HepG2 (cell line): ENCODE measurements around the gene IFNA17. TPM values are rescaled to one million over a fixed set of nuclear protein-coding genes. Genes with fewer than 3 reads are reported as not detected.
A peak's percentile ranks its signal among the peaks of the same experiment; 100 is the strongest.

Source experiments
- ATAC-seq: fragments of 200-7000 bp; cut with Tn5 transposase; 3 replicates; pipeline ENCODE4 v1.9.1; 2020; ENCODE audit warnings: mild to moderate bottlenecking, moderate library complexity
- BruUV-seq: library from RNA; stranded (reverse); fragments of 400-500 nt; replicated peaks from 2 replicates; lab custom pipeline; 2021; lab: Mats Ljungman, UMichigan
- CTCF ChIA-PET: fragments of 300-600 bp; formaldehyde crosslinking; extraction: SDS; loops from one replicate; lab custom pipeline; 2021; ENCODE audit warnings: low total read pairs, inconsistent platforms, low intra/inter-chr PET ratio; lab: Yijun Ruan, JAX
- POLR2A ChIA-PET: fragments of 350-600 bp; sonication (Branson Sonifier 250); formaldehyde crosslinking; loops from one replicate; lab custom pipeline; 2020; ENCODE audit warnings: antibody characterized with exemption, inconsistent platforms; lab: Yijun Ruan, JAX
- DNase-seq: peaks from one replicate; pipeline ENCODE4 v3.0.0-alpha.2; 2015; ENCODE audit warnings: low spot score
- FAIRE-seq: peaks from 3 replicates; lab custom pipeline; 2011; peaks lifted over from hg19 to GRCh38; lab: Jason Lieb, UNC
- H2AFZ ChIP-seq: one replicate; pipeline ENCODE4 v1.6.1; 2011; ENCODE audit warnings: low read length, inconsistent platforms
- H3K27ac ChIP-seq: fragments of 300-600 bp; 3 replicates; pipeline ENCODE4 v1.8.0; 2011; ENCODE audit warnings: mixed run types, mild to moderate bottlenecking, mixed read lengths, low read length, inconsistent platforms; ENCODE audit not compliant: insufficient read depth; ENCODE audit errors: extremely low read length
- H3K27me3 ChIP-seq, 2 experiments: fragments of 200-600 bp in 1 of 2; 2 replicates in 1 of 2; 3 replicates in 1 of 2; pipeline versions ENCODE4 v1.6.0 to v1.8.0; 2011; ENCODE audit warnings: low read length in 2 of 2, mild to moderate bottlenecking in 2 of 2, moderate library complexity in 2 of 2, inconsistent platforms in 1 of 2; ENCODE audit not compliant: insufficient read depth in 2 of 2, control insufficient read depth in 1 of 2
- H3K36me3 ChIP-seq, 2 experiments: fragments of 200-600 bp in 1 of 2; replicated peaks in 1 of 2; 2 replicates in 1 of 2; 3 replicates in 1 of 2; pipeline versions ENCODE4 v1.5.1 to v1.8.0; 2011; ENCODE audit warnings: low read length in 2 of 2, inconsistent platforms in 1 of 2; ENCODE audit not compliant: insufficient read depth in 2 of 2, control insufficient read depth in 1 of 2
- H3K4me1 ChIP-seq: 2 replicates; pipeline ENCODE4 v1.5.1; 2012; ENCODE audit warnings: low read length, inconsistent platforms; ENCODE audit not compliant: insufficient read depth
- H3K4me2 ChIP-seq: 2 replicates; pipeline ENCODE4 v1.6.0; 2011; ENCODE audit warnings: low read depth, low read length, inconsistent platforms
- H3K4me3 ChIP-seq, 3 experiments: fragments of 200-600 bp in 1 of 3; sonication (generic), shearing (Covaris generic) in 1 of 3; replicated peaks in 1 of 3; 2 replicates each; pipeline ENCODE4 v1.5.1; 2011 to 2016; ENCODE audit warnings: low read length in 3 of 3, inconsistent platforms in 2 of 3, low read depth in 2 of 3, mild to moderate bottlenecking in 2 of 3, control low read depth in 1 of 3, mixed read lengths in 1 of 3; ENCODE audit not compliant: insufficient read depth in 1 of 3
- H3K79me2 ChIP-seq: one replicate; pipeline ENCODE4 v1.6.1; 2011; ENCODE audit warnings: low read length, inconsistent platforms; ENCODE audit not compliant: insufficient read depth
- H3K9ac ChIP-seq: 2 replicates; pipeline ENCODE4 v1.6.0; 2011; ENCODE audit warnings: mild to moderate bottlenecking, low read depth, low read length, inconsistent platforms; ENCODE audit not compliant: insufficient read depth
- H3K9me3 ChIP-seq: 2 replicates; pipeline ENCODE4 v1.5.1; 2012; ENCODE audit warnings: mild to moderate bottlenecking, low read length
- H4K20me1 ChIP-seq: 2 replicates; pipeline ENCODE4 v1.6.0; 2011; ENCODE audit warnings: inconsistent platforms, mild to moderate bottlenecking, low read length, moderate library complexity; ENCODE audit not compliant: insufficient read depth
- FOXM1 ChIP-seq: sonication (generic); formaldehyde crosslinking; IDR thresholded peaks from 2 replicates; pipeline ENCODE4 v1.5.0; 2020; ENCODE audit warnings: missing genetic modification reagents
- STAG1 ChIP-seq: sonication (generic); formaldehyde crosslinking; IDR thresholded peaks from 2 replicates; pipeline ENCODE4 v1.4.0; 2020; ENCODE audit warnings: missing genetic modification reagents
- YY1 ChIP-seq: IDR thresholded peaks from 2 replicates; pipeline ENCODE4 v1.6.1; 2011; ENCODE audit warnings: low read length, low read depth, moderate library complexity, mild to moderate bottlenecking; ENCODE audit not compliant: insufficient read depth, insufficient replicate concordance
- ZNF75D ChIP-seq: sonication (generic); formaldehyde crosslinking; IDR thresholded peaks from 2 replicates; pipeline ENCODE4 v1.8.1; 2023; ENCODE audit warnings: missing genetic modification reagents, mild to moderate bottlenecking, borderline replicate concordance
- WGBS: methylation state at CpG from one replicate; pipeline ENCODE4 v1.1.6; 2017; ENCODE audit warnings: low lambda C conversion rate; 5-methylcytosine and 5-hydroxymethylcytosine counted together
- in situ Hi-C: cut with HindIII; loops from 2 replicates; pipeline ENCODE4 v1.10.0; 2017; ENCODE audit warnings: low pct_unique_long_range_greater_than_20kb; ENCODE audit not compliant: extremely low pct_ligation_motif_present
- intact Hi-C: fragments of 100-400 bp; cut with micrococcal nuclease; formaldehyde crosslinking; loops from one replicate; pipeline ENCODE4 v1.10.0; 2022; ENCODE audit not compliant: unreplicated experiment
- polyA plus RNA-seq, 8 experiments: library from polyadenylated mRNA; depleted of rRNA in 3 of 8; stranded (reverse) in 7 of 8; unstranded in 1 of 8; fragments of >200 nt; fragmentation: Illumina TruSeq in 4 of 8; extraction: Trizol in 4 of 8; gene quantifications; 2 replicates each; pipeline versions ENCODE4 v1.2.1 to v1.2.3, GENCODE V29; 2011 to 2016; ENCODE audit warnings: low read depth in 4 of 8, missing spikeins in 1 of 8, mixed read lengths in 1 of 8; ENCODE audit not compliant: insufficient read depth in 1 of 8
- total RNA-seq, 5 experiments: library from RNA; depleted of rRNA; stranded (reverse); fragments of >200 nt; fragmentation: Illumina TruSeq; extraction: Trizol; gene quantifications; 2 replicates each; pipeline ENCODE4 v1.2.3, GENCODE V29; 2016; ENCODE audit warnings: low read depth in 1 of 5
- TF ChIP-seq, protein P1 (sequence below): sonication (generic); formaldehyde crosslinking; IDR thresholded peaks from 2 replicates; pipeline ENCODE4 v1.5.0; 2020; ENCODE audit warnings: mild to moderate bottlenecking, missing genetic modification reagents, moderate library complexity

Gene IFNA17
- total and polyA plus RNA-seq, 2 of the 13 experiments (the other 11 are each of a cell fraction or from before 2014, with no cell fraction given), result not detected

DNA sequence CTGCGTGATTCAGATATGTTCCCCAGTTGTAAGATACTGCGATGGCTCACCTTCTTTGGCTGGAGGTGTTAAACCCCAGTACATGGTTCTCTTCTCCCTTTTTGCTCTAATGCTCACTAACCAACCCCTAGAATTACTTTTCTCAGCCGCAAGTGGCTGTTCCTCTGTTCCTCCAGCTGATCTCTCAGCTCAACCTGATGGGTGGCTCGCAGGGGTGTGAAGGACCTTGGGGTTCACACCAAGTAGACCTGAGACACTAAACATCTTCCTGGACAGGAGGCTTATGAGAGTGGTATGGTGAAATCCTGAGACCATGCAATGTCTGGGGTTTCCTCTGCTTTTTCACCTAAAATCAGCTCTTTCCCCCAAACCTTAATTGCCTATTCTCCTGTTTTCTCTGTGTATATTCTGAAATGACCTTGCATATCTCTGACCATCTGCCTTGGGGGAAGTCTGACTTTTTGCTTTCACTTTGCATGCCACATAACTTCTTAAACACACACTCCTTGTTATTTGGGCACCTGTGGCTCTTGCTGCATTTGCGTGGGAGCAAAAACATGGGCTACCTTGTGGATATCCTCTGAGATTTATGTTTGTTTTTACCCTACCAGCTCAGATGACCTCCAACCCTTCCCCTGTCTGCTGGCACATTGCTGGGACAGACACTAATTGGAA, 27.7 kb upstream of the IFNA17 start:
- H3K4me1 ChIP-seq, result peaks cover 8% of the 10 kb centered on the region
- ATAC-seq, result no peak
- no peak for DNase-seq
- no peaks in the 10 kb centered on the region for H3K9me3 ChIP-seq
- no peak for TF ChIP-seq ZNF75D (CRISPR knock-in tag)
- intact Hi-C loops, result no loop called here
- ChIA-PET POLR2A (no interaction called here), CTCF (no interaction called here)
- H2AFZ ChIP-seq, result no peak overlapping the region
- no peaks in the 10 kb centered on the region for H3K79me2 ChIP-seq
- H4K20me1 ChIP-seq, result no peaks in the 10 kb centered on the region
- no peak overlapping the region for H3K4me3 ChIP-seq
- H3K9ac ChIP-seq, result no peak overlapping the region
- no peak for FAIRE-seq
- H3K4me2 ChIP-seq, result no peak overlapping the region
- in situ Hi-C loops, result no loop called here
- no peaks in the 10 kb centered on the region for H3K27me3 ChIP-seq
- BruUV-seq, result no TSS peak
- 4% methylated on average over 5 of the region's 5 CpGs for WGBS
- no peak overlapping the region for H3K27ac ChIP-seq
- H3K36me3 ChIP-seq, result no peaks in the 10 kb centered on the region

DNA sequence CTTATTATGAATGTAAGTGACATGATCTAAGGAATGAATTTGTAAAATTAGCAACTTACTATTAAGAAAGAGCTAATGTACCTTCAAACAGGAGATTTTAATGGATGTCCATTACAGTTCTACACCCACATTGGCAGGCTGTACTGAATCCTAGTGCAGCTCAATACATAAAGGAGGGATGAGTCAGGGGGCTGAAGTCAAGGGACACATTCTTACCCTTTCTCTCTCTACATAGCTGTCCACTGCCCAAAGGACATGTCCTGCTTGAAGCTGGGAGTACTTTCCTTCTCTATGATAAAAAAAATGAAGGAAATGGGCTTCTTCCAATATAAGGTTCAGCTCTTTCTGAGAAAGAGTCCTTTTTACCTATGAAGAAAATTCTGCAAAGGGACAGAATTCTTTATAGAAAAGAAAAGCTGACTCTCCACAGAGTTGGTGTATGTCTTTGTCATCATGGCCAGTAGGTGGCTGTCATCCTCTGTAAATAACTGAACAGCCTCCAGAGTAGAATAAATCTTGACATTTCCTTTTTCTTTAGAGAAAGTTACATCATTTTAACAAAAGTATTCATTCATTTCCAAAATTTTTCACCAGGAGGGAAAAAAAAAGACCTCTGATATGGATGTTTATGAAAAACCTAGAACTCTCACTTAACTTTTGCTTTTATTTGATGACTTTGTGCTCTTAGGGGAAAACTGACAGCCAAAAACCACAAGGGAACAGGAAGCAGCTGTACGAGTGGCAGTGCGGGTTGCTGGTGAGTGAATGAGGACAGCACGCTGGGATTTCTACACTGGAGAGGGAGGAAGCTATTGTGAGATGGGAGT, 24.9 kb upstream of the IFNA17 start:
- Histone ChIP-seq H3K27ac (no peak overlapping the region), H3K27me3 (no peaks in the 10 kb centered on the region), H3K79me2 (no peaks in the 10 kb centered on the region), H3K9me3 (no peaks in the 10 kb centered on the region), H2AFZ (no peak overlapping the region), H3K36me3 (no peaks in the 10 kb centered on the region), H3K4me1 (peaks cover 8% of the 10 kb centered on the region), H4K20me1 (no peaks in the 10 kb centered on the region), H3K9ac (no peak overlapping the region), H3K4me3 (no peak overlapping the region), H3K4me2 (no peak overlapping the region)
- intact Hi-C loops (loop anchor here (5.0 kb wide), 1 partner anchor 144 kb away; no protein-coding TSS in a partner anchor), in situ Hi-C loops (no loop called here)
- TF ChIP-seq FOXM1 (no peak), STAG1 (CRISPR knock-in tag) (peak; percentile 26; the same call in 1 of the 2 replicates), YY1 (no peak)
- TF ChIP-seq, protein P1, sequence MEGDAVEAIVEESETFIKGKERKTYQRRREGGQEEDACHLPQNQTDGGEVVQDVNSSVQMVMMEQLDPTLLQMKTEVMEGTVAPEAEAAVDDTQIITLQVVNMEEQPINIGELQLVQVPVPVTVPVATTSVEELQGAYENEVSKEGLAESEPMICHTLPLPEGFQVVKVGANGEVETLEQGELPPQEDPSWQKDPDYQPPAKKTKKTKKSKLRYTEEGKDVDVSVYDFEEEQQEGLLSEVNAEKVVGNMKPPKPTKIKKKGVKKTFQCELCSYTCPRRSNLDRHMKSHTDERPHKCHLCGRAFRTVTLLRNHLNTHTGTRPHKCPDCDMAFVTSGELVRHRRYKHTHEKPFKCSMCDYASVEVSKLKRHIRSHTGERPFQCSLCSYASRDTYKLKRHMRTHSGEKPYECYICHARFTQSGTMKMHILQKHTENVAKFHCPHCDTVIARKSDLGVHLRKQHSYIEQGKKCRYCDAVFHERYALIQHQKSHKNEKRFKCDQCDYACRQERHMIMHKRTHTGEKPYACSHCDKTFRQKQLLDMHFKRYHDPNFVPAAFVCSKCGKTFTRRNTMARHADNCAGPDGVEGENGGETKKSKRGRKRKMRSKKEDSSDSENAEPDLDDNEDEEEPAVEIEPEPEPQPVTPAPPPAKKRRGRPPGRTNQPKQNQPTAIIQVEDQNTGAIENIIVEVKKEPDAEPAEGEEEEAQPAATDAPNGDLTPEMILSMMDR, result peak; percentile 37; the same call in 1 of the 2 replicates
- CTCF ChIA-PET, result interaction anchor here (1.3 kb wide), 1 partner anchor 144 kb away, joined by 4 read pairs; no protein-coding TSS in a partner anchor
- no peak for FAIRE-seq
- WGBS, result 0% methylated on average over 3 of the region's 3 CpGs
- ATAC-seq, result peak; percentile 88
- peak; percentile 10 for DNase-seq
- POLR2A ChIA-PET, result no interaction called here
- BruUV-seq, result no TSS peak
